ENCODE data around the gene ATXN1.
A peak's percentile ranks its signal among the peaks of the same experiment; 100 is the strongest.

Gene ATXN1

DNA sequence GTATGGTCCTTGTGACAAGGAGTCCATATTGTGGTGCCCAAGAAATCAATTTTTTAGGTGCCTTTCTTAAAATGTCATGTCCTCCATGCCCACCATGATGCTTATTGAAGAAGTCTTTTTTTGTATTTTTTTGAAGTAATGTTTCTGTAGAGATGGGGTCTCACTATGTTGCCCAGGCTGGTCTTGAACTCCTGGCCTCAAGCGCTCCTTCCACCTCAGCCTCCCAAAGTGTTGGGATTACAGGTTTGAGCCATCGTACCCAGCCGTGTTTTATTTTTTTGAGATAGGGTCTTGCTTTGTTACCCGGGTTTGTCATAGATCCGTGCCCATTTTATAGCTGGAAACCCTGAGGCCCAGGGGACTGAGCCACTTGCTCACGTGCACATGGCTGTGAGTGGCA is 238.3 kb downstream of the ATXN1 start:
- no peak for DNase-seq (ENCODE audit: extremely low read depth, insufficient read length)
- no peak for TF ChIP-seq CTCF (IDR thresholded peaks at IDR 0.05; ENCODE audit: insufficient read depth, low read length, poor library complexity, severe bottlenecking)
- Histone ChIP-seq H3K4me3 (replicated peaks; ENCODE audit: low read depth, low read length) (no peak overlapping the region), H3K36me3 (ENCODE audit: control insufficient read depth, insufficient read depth, low read length) (no peaks in the 10 kb centered on the region), H3K27me3 (replicated peaks; ENCODE audit: control insufficient read depth, insufficient read depth, low read length) (no peaks in the 10 kb centered on the region)

DNA sequence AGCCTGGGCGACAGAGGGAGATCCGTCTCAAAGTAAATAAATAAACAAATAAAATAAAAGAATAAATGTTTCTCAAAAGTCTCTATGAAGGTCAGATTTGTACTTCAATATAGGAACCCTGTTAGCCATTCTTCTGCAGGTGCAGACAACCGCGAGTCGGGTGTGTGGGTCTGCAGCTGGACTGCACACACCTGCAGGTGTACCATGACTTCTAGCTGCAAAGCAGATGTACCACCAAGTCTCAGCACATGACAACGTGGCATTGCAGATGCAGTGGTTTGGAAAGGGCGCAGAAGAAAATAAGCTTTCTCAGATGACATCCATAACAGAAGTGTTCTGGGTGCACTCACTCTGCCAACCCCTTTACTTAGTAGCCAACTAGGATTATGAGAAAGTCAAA is 239.7 kb downstream of the ATXN1 start:
- Histone ChIP-seq H3K27me3 (replicated peaks; ENCODE audit: control insufficient read depth, insufficient read depth, low read length) (no peaks in the 10 kb centered on the region), H3K4me3 (replicated peaks; ENCODE audit: low read depth, low read length) (no peak overlapping the region), H3K36me3 (ENCODE audit: control insufficient read depth, insufficient read depth, low read length) (no peaks in the 10 kb centered on the region)
- DNase-seq (ENCODE audit: extremely low read depth, insufficient read length), result no peak
- TF ChIP-seq CTCF (IDR thresholded peaks at IDR 0.05; ENCODE audit: insufficient read depth, low read length, poor library complexity, severe bottlenecking), result no peak

DNA sequence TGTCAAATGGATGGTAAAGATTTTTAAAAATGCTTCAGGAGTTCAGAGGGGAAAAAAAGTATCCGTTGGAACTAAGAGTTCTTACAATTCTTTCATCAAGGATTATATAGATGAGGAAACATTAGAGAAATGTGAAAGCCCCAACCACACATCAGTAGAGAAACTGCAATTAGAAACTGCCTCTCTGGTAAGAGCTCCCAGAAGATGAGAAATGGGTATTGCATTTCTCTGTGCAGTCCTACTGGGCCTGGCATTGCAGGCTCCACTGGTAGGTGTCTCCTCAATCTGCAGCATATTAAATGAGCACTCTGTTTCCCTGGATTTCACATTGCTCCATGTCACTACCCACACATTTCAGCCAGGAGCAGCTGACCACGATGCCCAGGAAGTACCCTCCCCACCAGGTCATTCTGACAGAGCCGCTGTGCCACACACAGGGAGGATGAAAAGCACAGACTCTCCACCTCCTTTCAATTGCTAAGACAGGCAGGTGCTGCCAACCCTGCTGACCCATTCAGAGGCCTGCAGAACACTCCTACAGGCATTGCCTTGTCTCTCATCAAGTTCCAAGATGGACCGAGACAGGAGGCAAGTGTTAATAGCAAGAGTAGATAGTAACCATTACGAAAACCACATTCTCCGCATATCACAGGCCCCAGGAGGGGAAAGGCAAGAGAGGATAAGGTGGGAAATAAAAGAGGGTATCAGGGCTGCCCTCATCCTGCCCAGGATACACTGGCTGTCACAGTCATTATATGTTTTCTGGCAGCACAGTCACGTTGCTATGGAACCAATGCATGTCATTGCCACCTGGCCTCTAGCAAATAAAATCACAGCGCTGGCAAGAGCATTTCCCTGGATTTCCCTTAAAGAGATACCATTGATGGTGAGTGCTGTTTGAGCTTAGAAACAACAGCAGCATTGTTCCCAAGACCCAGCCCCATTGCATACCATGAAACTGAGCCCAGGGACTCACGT is 241.7 kb downstream of the ATXN1 start:
- H3K36me3 ChIP-seq (ENCODE audit: control insufficient read depth, insufficient read depth, low read length), result no peaks in the 10 kb centered on the region
- H3K27me3 ChIP-seq (replicated peaks; ENCODE audit: control insufficient read depth, insufficient read depth, low read length), result no peaks in the 10 kb centered on the region
- H3K4me3 ChIP-seq (replicated peaks; ENCODE audit: low read depth, low read length), result no peak overlapping the region
- no peak for TF ChIP-seq CTCF (IDR thresholded peaks at IDR 0.05; ENCODE audit: insufficient read depth, low read length, poor library complexity, severe bottlenecking)
- DNase-seq (ENCODE audit: extremely low read depth, insufficient read length), result no peak

DNA sequence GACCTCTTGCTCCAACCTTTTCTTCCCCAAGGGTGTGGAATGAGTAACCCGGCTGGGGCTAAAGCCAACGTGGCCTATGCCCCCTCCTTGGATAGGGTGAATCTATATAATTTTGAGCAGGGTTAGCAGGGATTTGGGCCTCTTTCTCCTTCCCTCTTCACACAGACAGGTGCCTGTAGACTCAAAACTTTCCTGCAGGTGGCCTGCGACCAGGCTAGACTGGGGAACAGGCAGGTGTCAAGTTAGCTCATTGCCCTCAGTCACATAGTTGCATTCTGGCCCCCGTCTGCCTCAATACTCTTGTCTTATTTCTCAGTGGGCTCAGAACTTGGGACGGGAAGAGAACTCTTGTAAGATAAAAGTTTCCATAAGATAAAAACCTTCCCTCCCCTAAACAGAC is 243.0 kb downstream of the ATXN1 start:
- no peak for DNase-seq (ENCODE audit: extremely low read depth, insufficient read length)
- TF ChIP-seq CTCF (IDR thresholded peaks at IDR 0.05; ENCODE audit: insufficient read depth, low read length, poor library complexity, severe bottlenecking), result peak; percentile 29
- no peaks in the 10 kb centered on the region for H3K36me3 ChIP-seq (ENCODE audit: control insufficient read depth, insufficient read depth, low read length)
- H3K27me3 ChIP-seq (replicated peaks; ENCODE audit: control insufficient read depth, insufficient read depth, low read length), result no peaks in the 10 kb centered on the region
- no peak overlapping the region for H3K4me3 ChIP-seq (replicated peaks; ENCODE audit: low read depth, low read length)

DNA sequence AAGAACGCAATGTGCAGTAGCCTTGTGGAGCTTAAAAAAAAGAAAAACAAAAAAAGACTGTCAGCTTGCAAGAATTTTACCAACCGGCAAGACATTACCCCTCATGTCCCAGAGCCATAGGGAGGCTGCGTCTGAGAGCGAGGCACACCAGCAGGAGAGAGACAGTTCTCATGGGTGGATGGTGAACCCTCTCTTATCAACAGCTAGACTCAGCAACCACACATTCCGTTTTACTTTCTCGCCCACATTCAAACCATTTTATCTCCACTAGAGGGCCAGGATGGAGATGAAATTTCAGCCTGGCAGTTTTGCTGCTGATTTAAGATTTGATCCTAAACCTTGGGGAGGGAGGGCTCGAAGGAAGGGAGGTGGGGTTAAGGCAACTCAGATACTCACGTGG is 247.0 kb downstream of the ATXN1 start:
- no peak for DNase-seq (ENCODE audit: extremely low read depth, insufficient read length)
- Histone ChIP-seq H3K27me3 (replicated peaks; ENCODE audit: control insufficient read depth, insufficient read depth, low read length) (no peaks in the 10 kb centered on the region), H3K4me3 (replicated peaks; ENCODE audit: low read depth, low read length) (no peak overlapping the region), H3K36me3 (ENCODE audit: control insufficient read depth, insufficient read depth, low read length) (no peaks in the 10 kb centered on the region)
- TF ChIP-seq CTCF (IDR thresholded peaks at IDR 0.05; ENCODE audit: insufficient read depth, low read length, poor library complexity, severe bottlenecking), result peak; percentile 47
